ENCODE measurements around the gene RRP15.

RRP15 gene

DNA sequence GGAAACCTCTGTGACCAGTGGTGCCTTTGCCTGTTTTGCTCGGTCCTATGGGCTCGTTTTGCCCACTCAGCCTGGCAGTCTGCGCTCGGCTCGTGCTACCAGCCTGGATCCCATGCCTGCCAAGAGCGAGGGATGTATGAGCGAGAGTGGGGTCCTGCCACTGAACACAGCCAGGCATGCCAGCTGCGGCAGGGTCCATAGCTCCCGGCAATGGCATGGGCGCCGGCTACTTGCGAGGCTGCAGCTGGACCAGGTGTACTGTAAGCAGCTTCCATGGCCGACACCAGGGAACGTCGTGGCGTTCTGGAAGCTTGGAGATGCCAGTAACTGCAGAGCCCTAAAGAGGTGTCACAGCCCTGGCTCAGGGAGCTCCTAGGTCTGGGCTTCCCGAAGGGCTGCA is 37.7 kb downstream of the RRP15 start:
- no peak for DNase-seq (ENCODE audit: low read depth, low spot score)
- POLR2A ChIA-PET: no interaction called here
- CTCF ChIA-PET: interaction anchor here (0.7 to 3.9 kb wide), 2 partner anchors 23 to 535 kb away, joined by 3 to 14 read pairs; no protein-coding TSS in a partner anchor

DNA sequence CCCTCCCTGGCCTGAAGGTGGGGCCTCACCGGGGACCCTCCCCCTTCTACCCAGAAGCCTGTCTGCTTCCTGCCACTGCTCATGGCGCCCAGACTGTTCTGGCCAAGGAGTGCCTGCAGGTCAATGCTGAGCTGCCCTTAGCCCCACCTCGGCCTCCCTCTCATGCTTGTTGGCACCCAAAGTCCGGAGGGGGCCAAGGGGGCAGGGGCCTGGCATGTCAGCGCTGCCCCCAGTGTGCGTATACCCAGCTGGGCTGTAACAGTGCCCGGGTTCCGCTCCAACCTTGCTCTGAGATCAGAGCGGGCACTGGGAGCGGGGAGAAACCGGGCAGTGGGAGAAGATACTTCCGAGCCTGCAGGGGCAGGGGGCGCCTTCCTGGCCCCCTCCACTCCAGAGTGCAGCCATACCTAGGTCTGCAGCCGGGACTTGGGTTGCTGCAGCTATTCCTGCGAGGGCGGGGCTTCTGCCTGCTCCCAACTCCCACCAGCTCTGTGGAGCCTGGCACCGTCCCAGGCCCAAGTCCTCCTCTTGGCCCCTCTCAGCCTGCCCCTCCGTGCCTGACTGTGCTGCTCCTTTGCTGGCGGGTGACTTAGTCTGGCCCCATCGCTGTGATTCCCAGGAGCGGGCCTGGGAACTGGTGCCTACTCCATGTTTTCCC is 38.6 kb downstream of the RRP15 start:
- CTCF ChIA-PET: interaction anchor here (3.9 kb wide), 1 partner anchor 24 kb away, joined by 14 read pairs; no protein-coding TSS in a partner anchor

More for the DNA sequence above, 37.7 kb downstream of the RRP15 start:
- no peak for TF ChIP-seq CTCF (IDR thresholded peaks at IDR 0.05; ENCODE audit: insufficient read depth, low read length, missing control alignments)
- H3K4me3 ChIP-seq (ENCODE audit: low read depth, low read length): no peak overlapping the region

GRCh38 chr1:218324226-218324580 is 39.1 kb downstream of the RRP15 start:
- no peak for DNase-seq (ENCODE audit: low read depth, low spot score)
- ChIA-PET POLR2A (no interaction called here), CTCF (no interaction called here)
- H3K4me3 ChIP-seq (ENCODE audit: low read depth, low read length): no peak overlapping the region
- TF ChIP-seq CTCF (IDR thresholded peaks at IDR 0.05; ENCODE audit: insufficient read depth, low read length, missing control alignments): no peak

More for the DNA sequence above, 38.6 kb downstream of the RRP15 start:
- TF ChIP-seq CTCF (IDR thresholded peaks at IDR 0.05; ENCODE audit: insufficient read depth, low read length, missing control alignments): no peak
- POLR2A ChIA-PET: no interaction called here
- H3K4me3 ChIP-seq (ENCODE audit: low read depth, low read length): no peak overlapping the region
- DNase-seq (ENCODE audit: low read depth, low spot score): no peak

- no peak overlapping the region for H3K4me3 ChIP-seq (ENCODE audit: low read depth, low read length)
- no peak for TF ChIP-seq CTCF (IDR thresholded peaks at IDR 0.05; ENCODE audit: insufficient read depth, low read length, missing control alignments)
- CTCF ChIA-PET: interaction anchor here (0.8 to 3.1 kb wide), 15 partner anchors 7 to 1483 kb away, joined by 3 to 28 read pairs (median 8); partner anchors contain the start of gene TGFB2
- DNase-seq (ENCODE audit: low read depth, low spot score): no peak
- POLR2A ChIA-PET: no interaction called here
Observed at GRCh38 chr1:218328769-218329168, 43.7 kb downstream of the RRP15 start.

- peak; percentile 22 for TF ChIP-seq CTCF (IDR thresholded peaks at IDR 0.05; ENCODE audit: insufficient read depth, low read length, missing control alignments)
- CTCF ChIA-PET: interaction anchor here (0.6 to 3.1 kb wide), 38 partner anchors 9 to 1482 kb away, joined by 3 to 28 read pairs (median 4); partner anchors contain the start of gene TGFB2
- no peak for DNase-seq (ENCODE audit: low read depth, low spot score)
- POLR2A ChIA-PET: no interaction called here
- no peak overlapping the region for H3K4me3 ChIP-seq (ENCODE audit: low read depth, low read length)
Observed at GRCh38 chr1:218330043-218330623, 45.0 kb downstream of the RRP15 start.

- ChIA-PET POLR2A (no interaction called here), CTCF (interaction anchor here (0.9 to 1.1 kb wide), 2 partner anchors 220 to 1084 kb away, joined by 3 to 4 read pairs; no protein-coding TSS in a partner anchor)
- no peak for DNase-seq (ENCODE audit: low read depth, low spot score)
- TF ChIP-seq CTCF (IDR thresholded peaks at IDR 0.05; ENCODE audit: insufficient read depth, low read length, missing control alignments): no peak
- H3K4me3 ChIP-seq (ENCODE audit: low read depth, low read length): no peak overlapping the region
Observed at GRCh38 chr1:218332416-218332815, 47.3 kb downstream of the RRP15 start.
